H1 (cell line): Measurements from ENCODE around the gene POLDIP3. TPM values are rescaled to one million over a fixed set of nuclear protein-coding genes. Genes with fewer than 3 reads are reported as not detected.

Experiments used
- BCL11A ChIP-seq, 2 experiments: IDR thresholded peaks; one replicate each; pipeline ENCODE4 v1.6.1; 2011; ENCODE audit warnings: low read depth in 2 of 2, low read length in 2 of 2, mild to moderate bottlenecking in 2 of 2
- CBX5 ChIP-seq: fragments of 300-800, 300-1000 bp; sonication (generic); IDR thresholded peaks from 2 replicates; pipeline ENCODE4 v1.7.1; 2016; ENCODE audit warnings: antibody characterized with exemption, low read length, low read depth
- CHD1 ChIP-seq: IDR thresholded peaks from 2 replicates; pipeline ENCODE4 v1.6.1; 2012; ENCODE audit warnings: low read depth, low read length, improper control_type of control experiment
- GABPA ChIP-seq: IDR thresholded peaks from 2 replicates; pipeline ENCODE4 v1.6.1; 2011; ENCODE audit warnings: mild to moderate bottlenecking, low read length, moderate library complexity, borderline replicate concordance; ENCODE audit not compliant: insufficient read depth
- HDAC6 ChIP-seq: IDR thresholded peaks from one replicate; pipeline ENCODE4 v1.7.1; 2012; ENCODE audit warnings: low read depth, mild to moderate bottlenecking, inconsistent platforms, low read length, moderate library complexity
- RBBP5 ChIP-seq: IDR thresholded peaks from 2 replicates; pipeline ENCODE4 v1.7.1; 2012; ENCODE audit warnings: low read depth, mild to moderate bottlenecking, inconsistent platforms, low read length, moderate library complexity, borderline replicate concordance
- RFX5 ChIP-seq: IDR thresholded peaks from 2 replicates; pipeline ENCODE4 v1.6.1; 2011; ENCODE audit warnings: low read depth, low read length, improper control_type of control experiment, borderline replicate concordance
- SIX5 ChIP-seq: IDR thresholded peaks from 2 replicates; pipeline ENCODE4 v1.6.1; 2011; ENCODE audit warnings: mild to moderate bottlenecking, low read depth, low read length
- SP4 ChIP-seq: IDR thresholded peaks from 2 replicates; pipeline ENCODE4 v1.6.1; 2012; ENCODE audit warnings: low read length, inconsistent platforms
- SRF ChIP-seq: IDR thresholded peaks from 2 replicates; pipeline ENCODE4 v1.6.1; 2011; ENCODE audit warnings: mild to moderate bottlenecking, low read depth, low read length, moderate library complexity
- SUZ12 ChIP-seq: fragments of 200-600 bp; sonication (generic); IDR thresholded peaks from 2 replicates; pipeline ENCODE4 v1.6.1; 2012; ENCODE audit warnings: mild to moderate bottlenecking, inconsistent platforms, low read length, moderate library complexity, mixed read lengths
- TEAD4 ChIP-seq: IDR thresholded peaks from 2 replicates; pipeline ENCODE4 v1.6.1; 2012; ENCODE audit warnings: low read depth, low read length, inconsistent platforms, mixed read lengths
- polyA plus RNA-seq, 7 experiments: library from polyadenylated mRNA; depleted of rRNA in 3 of 7; stranded (reverse) in 5 of 7; unstranded in 2 of 7; fragments of >200 nt in 5 of 7; fragments of 200-250 nt in 2 of 7; gene quantifications; 1 replicate in 5 of 7; 2 replicates in 1 of 7; 4 replicates in 1 of 7; pipeline versions ENCODE4 v1.2.1 to v1.2.3, GENCODE V29; 2011 to 2013; ENCODE audit warnings: missing spikeins in 2 of 7, mixed read lengths in 2 of 7
- total RNA-seq: library from RNA; stranded (reverse); fragmentation: NEBNext Ultra II Directional; extraction: Animal tissue kit (Norgen Biotek cat#: 25700); gene quantifications from 2 replicates; pipeline ENCODE4 v1.2.1, GENCODE V29; 2021
- TF ChIP-seq, protein P1 (sequence below): fragments of 300-600 bp; sonication (generic); IDR thresholded peaks from 2 replicates; pipeline ENCODE4 v1.7.1; 2012; ENCODE audit warnings: low read length, moderate library complexity, mild to moderate bottlenecking, inconsistent platforms; ENCODE audit not compliant: insufficient replicate concordance

Gene POLDIP3
- total and polyA plus RNA-seq, 2 of the 8 experiments (the other 6 are each of a cell fraction or from before 2014, with no cell fraction given): 43.5 to 84.6 TPM

DNA sequence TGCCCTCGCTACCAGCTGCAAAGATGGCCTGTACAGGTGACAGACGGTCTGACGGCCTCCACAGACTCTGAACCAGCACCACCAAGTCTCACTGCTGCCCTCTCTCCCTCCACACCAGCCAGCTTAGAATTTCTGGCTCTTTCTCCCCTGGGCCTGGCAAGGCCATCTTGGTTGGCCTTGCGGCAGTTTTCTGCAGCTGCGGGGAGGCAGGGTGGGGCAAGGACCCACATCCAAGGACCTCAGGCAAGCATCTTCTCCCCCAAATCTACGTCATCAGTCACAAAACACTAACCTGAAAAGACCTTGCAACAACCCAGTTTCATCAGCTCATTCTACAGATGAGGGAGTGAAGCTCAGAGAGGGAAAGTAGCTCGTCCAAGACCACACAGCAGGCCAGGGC is 11.7 kb upstream of the POLDIP3 start (continued):
- TF ChIP-seq, protein P1, sequence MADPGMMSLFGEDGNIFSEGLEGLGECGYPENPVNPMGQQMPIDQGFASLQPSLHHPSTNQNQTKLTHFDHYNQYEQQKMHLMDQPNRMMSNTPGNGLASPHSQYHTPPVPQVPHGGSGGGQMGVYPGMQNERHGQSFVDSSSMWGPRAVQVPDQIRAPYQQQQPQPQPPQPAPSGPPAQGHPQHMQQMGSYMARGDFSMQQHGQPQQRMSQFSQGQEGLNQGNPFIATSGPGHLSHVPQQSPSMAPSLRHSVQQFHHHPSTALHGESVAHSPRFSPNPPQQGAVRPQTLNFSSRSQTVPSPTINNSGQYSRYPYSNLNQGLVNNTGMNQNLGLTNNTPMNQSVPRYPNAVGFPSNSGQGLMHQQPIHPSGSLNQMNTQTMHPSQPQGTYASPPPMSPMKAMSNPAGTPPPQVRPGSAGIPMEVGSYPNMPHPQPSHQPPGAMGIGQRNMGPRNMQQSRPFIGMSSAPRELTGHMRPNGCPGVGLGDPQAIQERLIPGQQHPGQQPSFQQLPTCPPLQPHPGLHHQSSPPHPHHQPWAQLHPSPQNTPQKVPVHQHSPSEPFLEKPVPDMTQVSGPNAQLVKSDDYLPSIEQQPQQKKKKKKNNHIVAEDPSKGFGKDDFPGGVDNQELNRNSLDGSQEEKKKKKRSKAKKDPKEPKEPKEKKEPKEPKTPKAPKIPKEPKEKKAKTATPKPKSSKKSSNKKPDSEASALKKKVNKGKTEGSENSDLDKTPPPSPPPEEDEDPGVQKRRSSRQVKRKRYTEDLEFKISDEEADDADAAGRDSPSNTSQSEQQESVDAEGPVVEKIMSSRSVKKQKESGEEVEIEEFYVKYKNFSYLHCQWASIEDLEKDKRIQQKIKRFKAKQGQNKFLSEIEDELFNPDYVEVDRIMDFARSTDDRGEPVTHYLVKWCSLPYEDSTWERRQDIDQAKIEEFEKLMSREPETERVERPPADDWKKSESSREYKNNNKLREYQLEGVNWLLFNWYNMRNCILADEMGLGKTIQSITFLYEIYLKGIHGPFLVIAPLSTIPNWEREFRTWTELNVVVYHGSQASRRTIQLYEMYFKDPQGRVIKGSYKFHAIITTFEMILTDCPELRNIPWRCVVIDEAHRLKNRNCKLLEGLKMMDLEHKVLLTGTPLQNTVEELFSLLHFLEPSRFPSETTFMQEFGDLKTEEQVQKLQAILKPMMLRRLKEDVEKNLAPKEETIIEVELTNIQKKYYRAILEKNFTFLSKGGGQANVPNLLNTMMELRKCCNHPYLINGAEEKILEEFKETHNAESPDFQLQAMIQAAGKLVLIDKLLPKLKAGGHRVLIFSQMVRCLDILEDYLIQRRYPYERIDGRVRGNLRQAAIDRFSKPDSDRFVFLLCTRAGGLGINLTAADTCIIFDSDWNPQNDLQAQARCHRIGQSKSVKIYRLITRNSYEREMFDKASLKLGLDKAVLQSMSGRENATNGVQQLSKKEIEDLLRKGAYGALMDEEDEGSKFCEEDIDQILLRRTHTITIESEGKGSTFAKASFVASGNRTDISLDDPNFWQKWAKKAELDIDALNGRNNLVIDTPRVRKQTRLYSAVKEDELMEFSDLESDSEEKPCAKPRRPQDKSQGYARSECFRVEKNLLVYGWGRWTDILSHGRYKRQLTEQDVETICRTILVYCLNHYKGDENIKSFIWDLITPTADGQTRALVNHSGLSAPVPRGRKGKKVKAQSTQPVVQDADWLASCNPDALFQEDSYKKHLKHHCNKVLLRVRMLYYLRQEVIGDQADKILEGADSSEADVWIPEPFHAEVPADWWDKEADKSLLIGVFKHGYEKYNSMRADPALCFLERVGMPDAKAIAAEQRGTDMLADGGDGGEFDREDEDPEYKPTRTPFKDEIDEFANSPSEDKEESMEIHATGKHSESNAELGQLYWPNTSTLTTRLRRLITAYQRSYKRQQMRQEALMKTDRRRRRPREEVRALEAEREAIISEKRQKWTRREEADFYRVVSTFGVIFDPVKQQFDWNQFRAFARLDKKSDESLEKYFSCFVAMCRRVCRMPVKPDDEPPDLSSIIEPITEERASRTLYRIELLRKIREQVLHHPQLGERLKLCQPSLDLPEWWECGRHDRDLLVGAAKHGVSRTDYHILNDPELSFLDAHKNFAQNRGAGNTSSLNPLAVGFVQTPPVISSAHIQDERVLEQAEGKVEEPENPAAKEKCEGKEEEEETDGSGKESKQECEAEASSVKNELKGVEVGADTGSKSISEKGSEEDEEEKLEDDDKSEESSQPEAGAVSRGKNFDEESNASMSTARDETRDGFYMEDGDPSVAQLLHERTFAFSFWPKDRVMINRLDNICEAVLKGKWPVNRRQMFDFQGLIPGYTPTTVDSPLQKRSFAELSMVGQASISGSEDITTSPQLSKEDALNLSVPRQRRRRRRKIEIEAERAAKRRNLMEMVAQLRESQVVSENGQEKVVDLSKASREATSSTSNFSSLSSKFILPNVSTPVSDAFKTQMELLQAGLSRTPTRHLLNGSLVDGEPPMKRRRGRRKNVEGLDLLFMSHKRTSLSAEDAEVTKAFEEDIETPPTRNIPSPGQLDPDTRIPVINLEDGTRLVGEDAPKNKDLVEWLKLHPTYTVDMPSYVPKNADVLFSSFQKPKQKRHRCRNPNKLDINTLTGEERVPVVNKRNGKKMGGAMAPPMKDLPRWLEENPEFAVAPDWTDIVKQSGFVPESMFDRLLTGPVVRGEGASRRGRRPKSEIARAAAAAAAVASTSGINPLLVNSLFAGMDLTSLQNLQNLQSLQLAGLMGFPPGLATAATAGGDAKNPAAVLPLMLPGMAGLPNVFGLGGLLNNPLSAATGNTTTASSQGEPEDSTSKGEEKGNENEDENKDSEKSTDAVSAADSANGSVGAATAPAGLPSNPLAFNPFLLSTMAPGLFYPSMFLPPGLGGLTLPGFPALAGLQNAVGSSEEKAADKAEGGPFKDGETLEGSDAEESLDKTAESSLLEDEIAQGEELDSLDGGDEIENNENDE: no peak
- TF ChIP-seq SUZ12: no peak
- TF ChIP-seq SP4: no peak
- TF ChIP-seq CHD1: no peak
- no peak for TF ChIP-seq SRF
- TF ChIP-seq BCL11A (IDR thresholded peaks at IDR 0.05; ENCODE audit: low read depth in 2 of 2, low read length in 2 of 2): no peak
- TF ChIP-seq SIX5: no peak
- TF ChIP-seq TEAD4: no peak
- TF ChIP-seq HDAC6: no peak
- no peak for TF ChIP-seq CBX5
- TF ChIP-seq GABPA: no peak
- no peak for TF ChIP-seq RFX5
- no peak for TF ChIP-seq RBBP5
- TF ChIP-seq, all 59 proteins: peak for 0
